Measurements from ENCODE around the gene POMGNT2.

The POMGNT2 gene

GRCh38 chr3:43102773-43103480 lies 3.0 kb downstream of the POMGNT2 start:
- no peak for DNase-seq (ENCODE audit: low read depth, low spot score)

- no peak for DNase-seq (ENCODE audit: low read depth, low spot score)
These were observed 7.1 kb downstream of the POMGNT2 start for GRCh38 chr3:43098761-43099160.

- no peak for DNase-seq (ENCODE audit: low read depth, low spot score)
These were observed 8.3 kb downstream of the POMGNT2 start for GRCh38 chr3:43097400-43098080.

GRCh38 chr3:43096761-43097160 lies 9.1 kb downstream of the POMGNT2 start:
- DNase-seq (ENCODE audit: low read depth, low spot score): no peak

- no peak for DNase-seq (ENCODE audit: low read depth, low spot score)
These were observed 10.5 kb downstream of the POMGNT2 start for GRCh38 chr3:43095370-43095769.

GRCh38 chr3:43094851-43095250 lies 11.0 kb downstream of the POMGNT2 start:
- no peak for DNase-seq (ENCODE audit: low read depth, low spot score)

GRCh38 chr3:43094381-43094780 lies 11.5 kb downstream of the POMGNT2 start:
- DNase-seq (ENCODE audit: low read depth, low spot score): no peak

GRCh38 chr3:43093974-43094373 lies 11.9 kb downstream of the POMGNT2 start:
- DNase-seq (ENCODE audit: low read depth, low spot score): no peak

- no peak for DNase-seq (ENCODE audit: low read depth, low spot score)
These were observed 12.9 kb downstream of the POMGNT2 start for GRCh38 chr3:43093006-43093405.

GRCh38 chr3:43091481-43091880 lies 14.4 kb downstream of the POMGNT2 start:
- DNase-seq (ENCODE audit: low read depth, low spot score): no peak

GRCh38 chr3:43090238-43090637 lies 15.6 kb downstream of the POMGNT2 start:
- DNase-seq (ENCODE audit: low read depth, low spot score): no peak

GRCh38 chr3:43089081-43089480 lies 16.8 kb downstream of the POMGNT2 start:
- DNase-seq (ENCODE audit: low read depth, low spot score): no peak

GRCh38 chr3:43087249-43087776 lies 18.6 kb downstream of the POMGNT2 start:
- DNase-seq (ENCODE audit: low read depth, low spot score): peak; percentile 10

GRCh38 chr3:43086460-43087165 lies 19.3 kb downstream of the POMGNT2 start:
- no peak for DNase-seq (ENCODE audit: low read depth, low spot score)

- no peak for DNase-seq (ENCODE audit: low read depth, low spot score)
These were observed 23.4 kb downstream of the POMGNT2 start for GRCh38 chr3:43082457-43082856.

- no peak for DNase-seq (ENCODE audit: low read depth, low spot score)
These were observed 24.1 kb downstream of the POMGNT2 start for GRCh38 chr3:43081796-43082195.

GRCh38 chr3:43080726-43081568 lies 24.9 kb downstream of the POMGNT2 start:
- no peak for DNase-seq (ENCODE audit: low read depth, low spot score)

GRCh38 chr3:43079536-43080332 lies 26.1 kb downstream of the POMGNT2 start:
- DNase-seq (ENCODE audit: low read depth, low spot score): no peak

- DNase-seq (ENCODE audit: low read depth, low spot score): no peak
These were observed 28.2 kb downstream of the POMGNT2 start for GRCh38 chr3:43077707-43078106.

GRCh38 chr3:43077261-43077660 lies 28.6 kb downstream of the POMGNT2 start:
- no peak for DNase-seq (ENCODE audit: low read depth, low spot score)

- DNase-seq (ENCODE audit: low read depth, low spot score): no peak
These were observed 29.0 kb downstream of the POMGNT2 start for GRCh38 chr3:43076857-43077256.
